NCI-H748 (cell line): ENCODE results near the gene NSUN5.
"Not testable (repeated sequence)": the region's sequence is repeated elsewhere in the genome, so short reads cannot be mapped to it uniquely, and the experiment has no call there.

Experiments used
- DNase-seq: peaks from one replicate; lab custom pipeline; 2025; ENCODE audit not compliant: unreplicated experiment; lab: John Stamatoyannopoulos, UW

NSUN5 gene

DNA sequence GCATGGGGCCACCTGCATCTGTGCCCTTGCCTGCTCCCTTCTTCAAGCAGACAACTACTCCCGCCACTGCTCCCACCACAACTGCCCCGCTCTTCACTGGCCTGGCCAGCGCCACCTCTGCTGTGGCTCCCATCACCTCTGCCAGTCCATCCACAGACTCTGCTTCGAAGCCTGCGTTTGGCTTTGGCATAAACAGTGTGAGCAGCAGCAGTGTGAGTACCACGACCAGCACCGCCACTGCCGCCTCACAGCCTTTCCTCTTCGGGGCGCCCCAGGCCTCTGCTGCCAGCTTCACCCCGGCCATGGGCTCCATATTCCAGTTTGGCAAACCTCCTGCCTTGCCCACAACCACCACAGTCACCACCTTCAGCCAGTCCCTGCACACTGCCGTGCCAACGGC lies 11.4 kb downstream of the NSUN5 start:
- not testable (repeated sequence) for DNase-seq

DNA sequence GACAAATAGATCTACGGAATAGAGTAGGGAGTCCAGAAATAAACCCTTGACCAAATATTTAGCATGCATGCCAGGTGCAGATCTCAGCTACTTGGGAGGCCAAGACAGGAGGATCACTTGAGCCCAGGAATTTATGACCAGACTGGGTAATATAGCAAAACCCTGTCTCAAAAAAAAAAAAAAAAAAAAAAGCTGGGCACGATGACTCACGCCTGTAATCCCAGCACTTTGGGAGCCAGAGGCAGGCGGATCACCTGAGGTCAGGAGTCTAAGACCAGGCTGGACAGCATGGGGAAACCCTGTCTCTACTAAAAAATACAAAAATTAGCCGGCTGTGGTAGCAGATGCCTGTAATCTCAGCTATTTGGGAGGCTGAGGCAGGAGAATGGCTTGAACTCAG lies 31.4 kb downstream of the NSUN5 start:
- not testable (repeated sequence) for DNase-seq

DNA sequence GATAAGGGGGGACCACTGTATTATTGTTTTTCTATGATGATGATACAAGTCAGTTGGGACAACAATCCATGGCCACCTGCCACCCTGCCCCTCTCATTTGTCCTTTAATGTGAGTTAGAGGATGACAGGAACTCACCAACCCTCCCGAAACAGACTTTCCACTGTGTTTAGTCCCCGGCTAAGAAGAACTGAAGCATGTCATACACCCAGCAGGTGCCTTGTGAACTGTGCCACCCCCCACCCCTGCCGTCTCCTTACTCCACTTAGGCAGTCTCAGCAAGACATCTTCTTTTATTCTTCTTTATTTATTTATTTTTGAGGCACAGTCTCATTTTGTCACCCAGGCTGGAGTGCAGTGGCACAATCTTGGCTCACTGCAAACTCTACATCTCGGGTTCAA lies 40.8 kb downstream of the NSUN5 start:
- DNase-seq = not testable (repeated sequence)

DNA sequence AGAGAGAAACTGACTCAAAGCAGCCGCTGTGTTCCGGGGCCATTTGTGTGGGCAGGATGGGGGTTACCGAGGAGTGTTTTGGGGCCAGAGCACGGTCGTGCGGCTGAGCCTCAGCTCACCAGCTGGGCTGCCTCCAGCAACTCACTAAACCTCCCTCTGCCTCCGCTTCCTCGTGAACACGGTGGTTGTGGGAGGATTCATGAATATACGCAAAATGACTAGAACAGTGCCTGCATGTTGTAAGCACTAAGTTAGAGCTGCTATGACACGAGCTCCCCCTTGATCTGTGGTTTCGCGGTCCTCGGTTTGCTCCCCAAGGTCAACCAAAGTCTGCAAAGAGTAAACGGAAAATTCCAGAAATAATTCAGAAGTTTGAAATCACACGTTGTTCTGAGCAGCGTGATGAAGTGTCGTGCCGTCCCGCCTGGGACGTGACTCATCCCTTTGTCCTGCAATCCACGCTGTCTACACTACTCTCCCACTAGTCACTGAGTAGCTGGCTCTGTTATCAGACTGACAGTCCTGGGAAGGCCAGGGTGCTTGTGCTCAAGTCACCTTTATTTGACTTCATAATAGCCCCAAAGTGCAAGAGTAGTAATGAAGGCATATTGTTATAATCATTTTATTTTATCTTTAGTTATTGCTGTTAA lies 41.8 kb downstream of the NSUN5 start:
- not testable (repeated sequence) for DNase-seq

DNA sequence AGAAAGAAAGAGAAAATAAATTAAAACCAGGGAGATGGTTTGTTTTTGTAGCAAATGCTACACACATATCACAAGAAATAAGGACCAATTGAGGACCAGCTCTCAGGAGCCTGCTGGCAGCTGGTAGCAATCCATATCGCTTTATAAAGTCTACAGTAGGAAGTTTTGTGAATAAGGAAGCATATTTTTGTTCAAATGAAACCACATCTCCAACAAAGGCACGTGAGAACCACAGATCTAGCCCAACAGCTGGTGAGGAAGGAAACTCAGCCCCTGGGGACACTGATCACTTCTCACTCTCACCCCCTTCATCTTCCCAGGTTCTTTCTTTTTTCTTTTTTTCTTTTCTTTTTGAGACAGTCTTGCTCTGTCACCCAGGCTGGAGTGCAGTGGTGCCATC lies 46.2 kb downstream of the NSUN5 start:
- not testable (repeated sequence) for DNase-seq
